HG03175 (cell line): Measurements from ENCODE around the gene CENPP.
"Not testable (repeated sequence)": the region's sequence is repeated elsewhere in the genome, so short reads cannot be mapped to it uniquely, and the experiment has no call there.

ENCODE experiments used
- ATAC-seq: cut with Tn5 transposase; IDR thresholded peaks from one replicate; pipeline ENCODE4 v1.9.1; 2021; ENCODE audit warnings: mild to moderate bottlenecking, moderate library complexity; ENCODE audit not compliant: unreplicated experiment

Gene CENPP

DNA sequence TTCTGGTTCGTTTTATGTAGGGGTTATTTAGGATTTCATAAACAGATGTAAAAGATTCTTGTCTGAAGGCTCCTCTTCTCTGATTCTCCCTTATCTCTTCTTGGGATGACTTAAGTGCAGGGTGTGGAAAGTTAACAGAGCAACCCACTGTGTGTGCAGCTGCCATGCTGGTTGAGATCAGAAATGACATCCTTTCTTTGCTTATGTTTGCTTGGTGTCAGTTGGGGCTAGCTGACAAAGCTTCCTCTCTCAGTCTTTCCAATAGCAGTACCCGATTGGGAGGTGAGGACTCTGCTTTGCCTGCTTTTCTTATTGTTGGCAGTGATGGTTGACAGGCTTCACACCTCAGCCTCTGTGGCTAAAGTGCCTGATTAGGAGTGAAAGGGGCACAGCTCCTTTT is 52.1 kb downstream of the CENPP start:
- no peak for ATAC-seq

- no peak for ATAC-seq
Observed at GRCh38 chr9:92378865-92379560, 53.3 kb downstream of the CENPP start.

DNA sequence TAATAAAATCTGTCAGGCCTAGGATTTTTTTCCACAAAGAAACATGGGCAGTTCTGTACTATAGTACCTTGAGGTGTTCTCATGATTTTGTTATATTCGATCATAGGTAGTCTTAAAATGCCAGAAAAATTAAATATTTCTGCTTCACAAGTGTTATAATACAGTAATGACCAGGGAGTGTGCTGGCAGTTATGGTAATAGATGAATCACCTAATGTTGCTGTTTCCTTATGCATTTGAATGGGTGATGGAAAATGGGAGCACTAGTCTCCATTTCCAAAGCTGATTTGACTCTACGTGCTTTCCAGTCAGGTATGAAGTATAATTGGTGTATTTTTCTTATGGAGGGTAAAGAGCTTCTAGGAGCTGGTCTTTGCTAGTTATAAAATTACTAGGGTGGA is 54.9 kb downstream of the CENPP start:
- no peak for ATAC-seq

- no peak for ATAC-seq
Observed at GRCh38 chr9:92381775-92382174, 56.0 kb downstream of the CENPP start.

DNA sequence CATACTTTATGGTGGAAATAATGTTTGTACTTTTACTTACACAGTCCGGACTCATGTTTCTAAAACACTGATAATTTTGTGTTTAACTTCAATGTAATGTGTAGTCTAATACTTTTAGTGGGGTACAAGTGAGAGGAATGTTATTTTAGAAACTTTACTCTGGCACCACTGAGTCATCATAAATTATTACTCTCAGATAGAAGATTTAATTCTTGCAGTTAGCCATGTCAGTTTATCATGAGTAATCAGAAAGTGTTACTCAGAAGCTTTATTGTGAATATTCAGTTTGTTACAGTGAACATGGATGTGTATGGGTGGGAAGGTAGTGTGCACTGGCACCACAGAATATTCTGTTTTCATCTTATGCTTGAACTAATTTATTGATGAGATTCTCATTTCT is 58.6 kb downstream of the CENPP start:
- ATAC-seq = no peak

GRCh38 chr9:92385001-92385400 is 59.2 kb downstream of the CENPP start:
- ATAC-seq = no peak

- no peak for ATAC-seq
Observed at GRCh38 chr9:92385477-92385876, 59.7 kb downstream of the CENPP start.

GRCh38 chr9:92385953-92386352 is 60.2 kb downstream of the CENPP start:
- no peak for ATAC-seq

GRCh38 chr9:92392690-92393089 is 66.9 kb downstream of the CENPP start:
- no peak for ATAC-seq

DNA sequence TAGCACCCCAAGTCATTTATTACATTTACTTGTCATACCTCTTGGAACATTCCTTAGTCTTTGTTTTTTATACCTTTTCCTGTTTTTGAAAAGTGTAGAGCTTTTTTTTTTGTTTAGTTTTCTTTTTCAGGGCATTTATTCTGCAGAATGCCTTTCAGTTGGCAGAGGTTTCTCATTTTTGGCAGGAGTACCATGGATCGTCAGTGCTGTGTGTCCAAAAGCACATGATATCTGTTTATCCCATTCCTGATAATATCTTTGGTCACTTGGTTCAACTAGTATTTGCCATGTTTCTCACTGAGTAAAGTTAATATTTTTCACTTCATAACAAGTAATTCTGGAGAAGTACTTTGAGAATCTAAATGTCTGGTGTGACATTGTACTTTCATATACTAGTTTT is 67.9 kb downstream of the CENPP start:
- no peak for ATAC-seq

GRCh38 chr9:92395617-92396016 is 69.9 kb downstream of the CENPP start:
- ATAC-seq = no peak

DNA sequence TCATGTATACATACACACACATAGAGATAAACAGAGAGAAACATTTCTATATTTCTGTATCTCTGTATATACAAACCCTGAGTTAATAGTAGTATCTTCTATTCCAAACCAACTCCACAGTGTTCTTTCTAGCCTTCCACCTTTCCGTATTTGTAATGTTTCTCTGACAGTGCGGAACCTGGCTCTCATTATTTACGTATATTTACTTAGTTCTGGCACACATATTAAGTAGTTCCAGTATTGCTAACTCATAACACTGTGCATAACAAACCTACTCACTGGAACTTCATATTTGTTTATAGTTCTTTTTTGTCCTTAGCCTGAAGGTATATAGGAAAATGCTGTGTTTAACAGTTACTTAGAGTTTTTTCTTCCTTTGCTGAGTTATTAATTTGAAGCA is 72.1 kb downstream of the CENPP start:
- ATAC-seq = no peak

GRCh38 chr9:92402360-92402759 is 76.6 kb downstream of the CENPP start:
- no peak for ATAC-seq

- no peak for ATAC-seq
Observed at GRCh38 chr9:92402826-92403745, 77.3 kb downstream of the CENPP start.

GRCh38 chr9:92404042-92404836 is 78.5 kb downstream of the CENPP start, which contains the start of gene OGN:
TSS of gene OGN (minus strand) at chr9:92404578. CDS start at chr9:92403407, 1,171 bp downstream.
- ATAC-seq = no peak

GRCh38 chr9:92405818-92406217 is 80.1 kb downstream of the CENPP start:
- no peak for ATAC-seq

- peak; percentile 74 for ATAC-seq
Observed at GRCh38 chr9:92406477-92406876, 80.7 kb downstream of the CENPP start.

DNA sequence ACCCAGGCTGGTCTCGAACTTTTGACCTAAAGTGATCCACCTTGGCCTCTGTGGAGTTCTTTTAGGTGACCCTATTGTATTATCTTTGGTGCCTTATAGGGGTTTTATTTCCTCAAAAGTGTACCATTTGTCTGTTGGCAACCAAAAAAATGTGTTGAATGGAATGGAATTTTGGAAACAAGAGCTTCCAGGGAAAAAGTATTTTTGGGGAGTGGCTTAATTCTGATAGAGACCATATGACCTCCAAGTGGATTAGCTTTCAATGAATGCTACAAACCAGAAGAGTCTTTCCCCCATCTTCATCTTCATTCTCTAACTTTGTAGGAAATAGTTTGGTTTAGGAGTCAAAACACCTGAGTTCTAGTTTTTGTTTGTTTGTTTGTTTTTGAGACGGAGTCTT is 82.1 kb downstream of the CENPP start:
- ATAC-seq = no peak

DNA sequence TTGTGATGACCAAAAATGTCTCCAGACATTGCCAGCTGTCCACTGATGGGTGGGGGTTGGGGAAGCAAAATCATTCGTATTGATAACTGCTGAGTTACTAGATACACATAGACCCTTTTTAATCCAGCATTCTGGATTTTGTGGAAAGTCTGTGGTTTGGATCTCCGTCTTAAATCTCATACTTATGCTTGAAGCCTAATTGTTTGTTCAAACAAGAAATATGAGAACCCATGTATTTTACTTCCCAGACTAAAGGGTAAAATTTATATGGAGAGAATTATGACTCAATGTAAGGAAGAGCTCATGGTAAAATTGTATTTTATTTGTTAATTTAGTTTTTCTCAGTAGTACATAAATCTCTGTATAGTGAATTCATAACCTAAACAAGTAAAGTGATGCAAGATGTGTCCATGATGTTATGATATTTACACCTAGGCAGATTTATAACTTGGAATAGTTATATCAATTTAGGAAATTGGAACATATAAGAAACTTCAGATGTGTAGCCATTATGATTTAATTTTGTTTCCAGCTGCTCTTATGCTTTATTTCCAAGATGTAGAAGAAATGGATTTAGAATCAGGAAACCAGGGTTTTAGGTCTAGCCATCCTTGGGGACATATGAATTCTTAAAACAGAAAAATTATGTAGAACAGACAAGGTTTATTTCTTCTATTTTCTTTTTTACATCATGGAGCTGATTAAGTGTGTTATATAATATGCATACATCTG is 83.2 kb downstream of the CENPP start:
- ATAC-seq = no peak

DNA sequence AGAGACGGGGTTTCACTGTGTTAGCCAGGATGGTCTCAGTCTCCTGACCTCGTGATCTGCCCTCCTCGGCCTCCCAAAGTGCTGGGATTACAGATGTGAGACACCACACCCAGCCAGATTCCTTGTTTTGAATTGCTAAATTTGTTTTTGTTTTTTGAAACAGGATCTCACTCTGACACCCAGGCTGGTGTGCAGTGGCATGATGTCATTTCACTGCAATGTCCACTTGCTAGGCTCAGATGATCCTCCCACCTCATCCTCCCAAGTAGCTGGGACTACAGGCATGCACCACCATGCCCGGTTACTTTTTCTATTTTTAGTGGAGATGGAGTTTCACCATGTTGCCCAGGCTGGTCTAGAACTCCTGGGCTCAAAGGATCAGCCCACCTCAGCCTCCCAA is 85.4 kb downstream of the CENPP start:
- ATAC-seq = not testable (repeated sequence)

DNA sequence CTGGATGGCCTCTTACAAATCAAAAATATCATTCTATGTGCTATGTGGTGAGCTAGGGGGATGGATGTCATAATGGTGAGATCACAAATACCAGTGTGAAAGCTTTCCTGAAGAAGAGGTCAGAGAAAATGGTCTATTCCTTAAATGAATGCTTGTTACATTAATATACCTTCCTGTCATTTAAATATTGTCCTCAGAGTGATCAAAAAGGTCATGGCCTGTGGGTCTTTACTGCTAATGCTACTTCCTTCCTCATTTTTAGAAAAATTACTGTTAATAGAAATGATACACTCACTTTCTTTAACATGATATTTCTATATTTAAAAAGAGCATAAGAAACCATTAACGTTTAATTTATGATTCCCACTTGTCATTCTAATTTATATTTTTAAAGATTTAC is 88.8 kb downstream of the CENPP start:
- no peak for ATAC-seq
